Spleen (tissue), 11 donors: ENCODE measurements around the gene CCSER2. TPM values are rescaled to one million over a fixed set of nuclear protein-coding genes. Genes with fewer than 3 reads are reported as not detected.
A peak's percentile ranks its signal among the peaks of the same experiment; 100 is the strongest.

Experiments used
- DNase-seq: peaks from one replicate; pipeline ENCODE4 v3.0.0-alpha.2; 2020
- H3K27ac ChIP-seq, 8 donors: fragments of 200-600 bp; sonication (generic) in 7 of 8; 1 replicate in 4 of 8; 2 replicates in 4 of 8; pipeline versions ENCODE4 v1.5.0 to v1.8.0; 2016 to 2021; ENCODE audit warnings: inconsistent platforms in 4 of 8, mild to moderate bottlenecking in 4 of 8, moderate library complexity in 1 of 8
- H3K27me3 ChIP-seq, 7 donors: fragments of 200-600 bp; sonication (generic) in 6 of 7; replicated peaks in 1 of 7; 1 replicate in 4 of 7; 2 replicates in 3 of 7; pipeline versions ENCODE4 v1.5.0 to v1.8.0; 2016 to 2021; ENCODE audit warnings: inconsistent platforms in 3 of 7, mild to moderate bottlenecking in 1 of 7
- H3K36me3 ChIP-seq, 6 donors: fragments of 200-600 bp; sonication (generic) in 5 of 6; 1 replicate in 4 of 6; 2 replicates in 2 of 6; pipeline versions ENCODE4 v1.5.0 to v1.8.0; 2016 to 2021; ENCODE audit warnings: inconsistent platforms in 2 of 6
- H3K4me1 ChIP-seq, 6 donors: fragments of 200-600 bp; sonication (generic) in 5 of 6; 1 replicate in 3 of 6; 2 replicates in 3 of 6; pipeline versions ENCODE4 v1.5.0 to v1.8.0; 2016 to 2021; ENCODE audit warnings: inconsistent platforms in 3 of 6
- H3K4me3 ChIP-seq, 8 donors: fragments of 200-600 bp; sonication (generic) in 7 of 8; 1 replicate in 4 of 8; 2 replicates in 4 of 8; pipeline versions ENCODE4 v1.5.0 to v1.8.0; 2016 to 2021; ENCODE audit warnings: inconsistent platforms in 4 of 8, mild to moderate bottlenecking in 4 of 8, moderate library complexity in 2 of 8
- H3K9me3 ChIP-seq, 8 donors: fragments of 200-600 bp; sonication (generic) in 7 of 8; 1 replicate in 4 of 8; 2 replicates in 4 of 8; pipeline versions ENCODE4 v1.5.0 to v1.8.0; 2016 to 2021; ENCODE audit warnings: inconsistent platforms in 4 of 8
- CTCF ChIP-seq, 11 experiments: fragments of 200-600 bp in 7 of 11; fragments of 450-650 bp in 4 of 11; sonication (generic) in 4 of 11; IDR thresholded peaks in 8 of 11; conservative IDR thresholded peaks in 3 of 11; 1 replicate in 7 of 11; 2 replicates in 4 of 11; pipeline versions ENCODE4 v1.4.0 to v1.8.0; 2016 to 2021; ENCODE audit warnings: antibody characterized with exemption in 11 of 11, inconsistent platforms in 4 of 11, mild to moderate bottlenecking in 1 of 11
- POLR2A ChIP-seq, 3 donors: fragments of 450-650 bp; IDR thresholded peaks; one replicate each; pipeline ENCODE4 v1.5.1; 2017; ENCODE audit warnings: antibody characterized with exemption in 3 of 3, mild to moderate bottlenecking in 1 of 3
- POLR2AphosphoS5 ChIP-seq, 3 donors: sonication (generic); formaldehyde crosslinking; IDR thresholded peaks; one replicate each; pipeline ENCODE4 v1.5.1; 2017; ENCODE audit warnings: antibody characterized with exemption in 3 of 3
- WGBS, 5 donors: extraction: QIAGEN DNeasy Blood & Tissue Kit in 3 of 5; methylation state at CpG; one replicate each; pipeline versions ENCODE4 v1.1.5 to v1.1.7; 2013 to 2018; 5-methylcytosine and 5-hydroxymethylcytosine counted together
- intact Hi-C: fragments of 100-400 bp; cut with DNase I; formaldehyde crosslinking; loops from one replicate; pipeline ENCODE4 v1.15.0; 2023; ENCODE audit warnings: low total_unique reads
- polyA plus RNA-seq, 3 donors: library from polyadenylated mRNA; stranded (reverse); fragments of 200-250 nt; gene quantifications; one replicate each; pipeline ENCODE4 v1.2.1, GENCODE V29; 2013
- total RNA-seq, 7 donors: library from RNA; depleted of rRNA in 3 of 7; stranded (reverse); fragments of >200 nt in 3 of 7; fragmentation: NEBNext Ultra II Directional in 4 of 7; extraction: Animal tissue kit (Norgen Biotek cat#: 25700) in 4 of 7; gene quantifications; one replicate each; pipeline versions ENCODE4 v1.1.0 to v1.2.1, GENCODE V29; 2016 to 2021
- donor health status: healthy with polysubstance abuse.
- donor health status: DM: no; HTN: no; CAD: no; lungs with moderate emphysema.
- donor health status: DM: no; HTN: no; CAD: no.
- donor health status: Bipolar disorder and iron deficiency.
- donor health status: healthy.
- donor health status: DM: no; HTN: no; CAD: no.
- donor health status: DM: yes; HTN: yes; CAD: no.

CCSER2 gene
- total and polyA plus RNA-seq, 10 donors, result 5.3 to 61.4 (median 45.2) TPM

- no peak for DNase-seq
- no peaks in the 10 kb centered on the region for H3K9me3 ChIP-seq
- no peak overlapping the region for H3K4me3 ChIP-seq
- peak overlapping the region in 3 of 8 donors; percentile 24 to 52 (median 31) for H3K27ac ChIP-seq
- intact Hi-C loops, result no loop called here
- TF ChIP-seq CTCF (IDR thresholded peaks at IDR 0.05 in 8 of 11, conservative IDR thresholded peaks at IDR 0.05 in 3 of 11) (no peak), POLR2A (IDR thresholded peaks at IDR 0.05) (no peak), POLR2AphosphoS5 (IDR thresholded peaks at IDR 0.05) (no peak)
- no peaks in the 10 kb centered on the region for H3K36me3 ChIP-seq
- peaks cover 0 to 16% (median 0%) of the 10 kb centered on the region in 7 donors for H3K27me3 ChIP-seq
- 5 to 11% (median 6%) methylated on average over 6 of the region's 6 CpGs for WGBS, 5 donors
- H3K4me1 ChIP-seq, result peaks cover 0 to 15% (median 11%) of the 10 kb centered on the region in 6 donors
Measured at GRCh38 chr10:84308481-84309304, 19.7 kb upstream of the CCSER2 start.

GRCh38 chr10:84310470-84310869 lies 17.9 kb upstream of the CCSER2 start:
- Histone ChIP-seq H3K4me1 (peaks cover 0 to 15% (median 11%) of the 10 kb centered on the region in 6 donors), H3K36me3 (no peaks in the 10 kb centered on the region), H3K27me3 (peaks cover 0 to 21% (median 0%) of the 10 kb centered on the region in 7 donors), H3K27ac (no peak overlapping the region), H3K4me3 (no peak overlapping the region), H3K9me3 (no peaks in the 10 kb centered on the region)
- TF ChIP-seq POLR2AphosphoS5 (IDR thresholded peaks at IDR 0.05) (no peak), POLR2A (IDR thresholded peaks at IDR 0.05) (no peak), CTCF (IDR thresholded peaks at IDR 0.05 in 8 of 11, conservative IDR thresholded peaks at IDR 0.05 in 3 of 11) (no peak)
- intact Hi-C loops, result no loop called here
- 68 to 90% (median 79%) methylated on average over 2 of the region's 2 CpGs for WGBS, 5 donors
- no peak for DNase-seq

GRCh38 chr10:84311576-84311975 lies 16.8 kb upstream of the CCSER2 start:
- WGBS, 5 donors, result 88 to 95% (median 89%) methylated on average over 8 of the region's 8 CpGs
- intact Hi-C loops, result no loop called here
- Histone ChIP-seq H3K4me3 (no peak overlapping the region), H3K27me3 (peaks cover 0 to 30% (median 0%) of the 10 kb centered on the region in 7 donors), H3K4me1 (peaks cover 0 to 15% (median 11%) of the 10 kb centered on the region in 6 donors), H3K36me3 (no peaks in the 10 kb centered on the region), H3K9me3 (no peaks in the 10 kb centered on the region), H3K27ac (no peak overlapping the region)
- no peak for TF ChIP-seq POLR2A (IDR thresholded peaks at IDR 0.05)
- DNase-seq, result no peak

- intact Hi-C loops, result no loop called here
- H3K4me3 ChIP-seq, result no peak overlapping the region
- no peaks in the 10 kb centered on the region for H3K36me3 ChIP-seq
- H3K27ac ChIP-seq, result no peak overlapping the region
- WGBS, 5 donors, result 86 to 92% (median 90%) methylated on average over 2 of the region's 2 CpGs
- H3K4me1 ChIP-seq, result peaks cover 0 to 21% (median 11%) of the 10 kb centered on the region in 6 donors
- DNase-seq, result no peak
- peaks cover 0 to 30% (median 0%) of the 10 kb centered on the region in 7 donors for H3K27me3 ChIP-seq
- TF ChIP-seq CTCF (IDR thresholded peaks at IDR 0.05 in 8 of 11, conservative IDR thresholded peaks at IDR 0.05 in 3 of 11) (no peak), POLR2A (IDR thresholded peaks at IDR 0.05) (no peak), POLR2AphosphoS5 (IDR thresholded peaks at IDR 0.05) (no peak)
- no peaks in the 10 kb centered on the region for H3K9me3 ChIP-seq
Measured at GRCh38 chr10:84312816-84313215, 15.6 kb upstream of the CCSER2 start.
